Adrenal gland (tissue), 5 donors: Measurements from ENCODE around the gene PDK1.

ENCODE experiments used
- CTCF ChIP-seq, 6 experiments: fragments of 450-650 bp in 4 of 6; fragments of 200-600 bp in 2 of 6; sonication (generic) in 1 of 6; IDR thresholded peaks; 1 replicate in 5 of 6; 2 replicates in 1 of 6; pipeline versions ENCODE4 v1.5.1 to v1.8.0; 2016 to 2021; ENCODE audit warnings: antibody characterized with exemption in 6 of 6, mild to moderate bottlenecking in 2 of 6, moderate library complexity in 1 of 6
- POLR2A ChIP-seq, 2 donors: fragments of 450-650 bp; IDR thresholded peaks; one replicate each; pipeline ENCODE4 v1.6.1; 2017; ENCODE audit warnings: antibody characterized with exemption in 2 of 2, mild to moderate bottlenecking in 2 of 2, moderate library complexity in 1 of 2
- donor health status: DM: no; HTN: no; CAD: no.

- TF ChIP-seq CTCF (IDR thresholded peaks at IDR 0.05) (no peak), POLR2A (IDR thresholded peaks at IDR 0.05) (no peak)
Measured at GRCh38 chr2:172627181-172627580, 71.3 kb downstream of the PDK1 start.
